Prostate gland (tissue), 2 donors: ENCODE results near the gene MBP. TPM values are rescaled to one million over a fixed set of nuclear protein-coding genes. Genes with fewer than 3 reads are reported as not detected.

Source experiments
- DNase-seq: peaks from one replicate; pipeline ENCODE4 v3.0.0-alpha.2; 2019; ENCODE audit warnings: low spot score
- H3K27ac ChIP-seq, 2 donors: fragments of 200-600 bp; sonication (generic); 2 replicates each; pipeline ENCODE4 v1.5.1; 2017 to 2019
- H3K27me3 ChIP-seq: fragments of 200-600 bp; sonication (generic); replicated peaks from 2 replicates; pipeline ENCODE4 v1.5.1; 2019; ENCODE audit not compliant: insufficient read depth
- H3K36me3 ChIP-seq, 2 donors: fragments of 200-600 bp; sonication (generic); 1 replicate in 1 of 2; 2 replicates in 1 of 2; pipeline versions ENCODE4 v1.5.1 to v1.8.1; 2017 to 2019
- H3K4me1 ChIP-seq: fragments of 200-600 bp; sonication (generic); replicated peaks from 2 replicates; pipeline ENCODE4 v1.5.1; 2019
- H3K4me3 ChIP-seq, 2 donors: fragments of 200-600 bp; sonication (generic); 2 replicates each; pipeline ENCODE4 v1.5.1; 2017 to 2019
- H3K9me3 ChIP-seq: fragments of 200-600 bp; sonication (generic); 2 replicates; pipeline ENCODE4 v1.5.1; 2017
- CTCF ChIP-seq, 4 experiments: fragments of 200-600 bp in 2 of 4; fragments of 450-650 bp in 2 of 4; sonication (generic) in 2 of 4; IDR thresholded peaks; 1 replicate in 3 of 4; 2 replicates in 1 of 4; pipeline ENCODE4 v1.5.1; 2016 to 2019; ENCODE audit warnings: antibody characterized with exemption in 4 of 4, mild to moderate bottlenecking in 2 of 4, moderate library complexity in 2 of 4
- POLR2A ChIP-seq: fragments of 450-650 bp; IDR thresholded peaks from one replicate; pipeline ENCODE4 v1.6.1; 2016; ENCODE audit warnings: antibody characterized with exemption, mild to moderate bottlenecking
- POLR2AphosphoS5 ChIP-seq: sonication (generic); formaldehyde crosslinking; IDR thresholded peaks from one replicate; pipeline ENCODE4 v1.6.1; 2017; ENCODE audit warnings: antibody characterized with exemption
- WGBS: methylation state at CpG from one replicate; pipeline ENCODE4 v1.1.5; 2018; 5-methylcytosine and 5-hydroxymethylcytosine counted together
- intact Hi-C: fragments of 100-400 bp; cut with DNase I; formaldehyde crosslinking; loops from one replicate; pipeline ENCODE4 v1.14.2; 2022
- total RNA-seq, 2 donors: library from RNA; depleted of rRNA; stranded (reverse); fragments of >200 nt; gene quantifications; one replicate each; pipeline ENCODE4 v1.1.0, GENCODE V29; 2016

Gene MBP
- total RNA-seq, 2 donors from 2014 or later, result 19.8 to 43.5 TPM

GRCh38 chr18:77102259-77103040 is 30.1 kb downstream of the MBP start:
- no peaks in the 10 kb centered on the region for H3K36me3 ChIP-seq
- no peaks in the 10 kb centered on the region for H3K9me3 ChIP-seq
- H3K27ac ChIP-seq, result peak overlapping the region; percentile 49 to 60
- H3K4me3 ChIP-seq, result no peak overlapping the region
- no peaks in the 10 kb centered on the region for H3K27me3 ChIP-seq
- no peak for DNase-seq
- 29% methylated on average over 3 of the region's 3 CpGs for WGBS
- no peak for TF ChIP-seq POLR2AphosphoS5
- TF ChIP-seq POLR2A, result no peak
- TF ChIP-seq CTCF (IDR thresholded peaks at IDR 0.05), result no peak
- H3K4me1 ChIP-seq, result no peaks in the 10 kb centered on the region
- intact Hi-C loops, result no loop called here

- Histone ChIP-seq H3K27ac (peak overlapping the region; percentile 49 to 60), H3K9me3 (no peaks in the 10 kb centered on the region), H3K4me1 (no peaks in the 10 kb centered on the region), H3K4me3 (no peak overlapping the region), H3K27me3 (no peaks in the 10 kb centered on the region), H3K36me3 (no peaks in the 10 kb centered on the region)
- WGBS, result 48% methylated on average over 16 of the region's 16 CpGs
- DNase-seq, result no peak
- no peak for TF ChIP-seq CTCF (IDR thresholded peaks at IDR 0.05)
- TF ChIP-seq POLR2A, result peak; percentile 24
- TF ChIP-seq POLR2AphosphoS5, result peak; percentile 41
- intact Hi-C loops, result no loop called here
These were observed 30.9 kb downstream of the MBP start for GRCh38 chr18:77101410-77102258.

GRCh38 chr18:77100751-77101355 is 31.7 kb downstream of the MBP start:
- H3K4me1 ChIP-seq, result no peaks in the 10 kb centered on the region

More at GRCh38 chr18:77100751-77101355, 31.7 kb downstream of the MBP start:
- Histone ChIP-seq H3K27me3 (no peaks in the 10 kb centered on the region), H3K27ac (peak overlapping the region; percentile 49 to 60), H3K4me3 (no peak overlapping the region), H3K9me3 (no peaks in the 10 kb centered on the region), H3K36me3 (no peaks in the 10 kb centered on the region)
- TF ChIP-seq POLR2A (no peak), CTCF (IDR thresholded peaks at IDR 0.05) (no peak), POLR2AphosphoS5 (no peak)
- WGBS, result 76% methylated on average over 8 of the region's 8 CpGs
- no peak for DNase-seq
- intact Hi-C loops, result no loop called here
